GM10248 (cell line): ENCODE data around the gene DAB1.

Experiments
- CTCF ChIA-PET: fragments of 300-600 bp; sonication (Branson Sonifier 250); formaldehyde crosslinking; extraction: SDS; loops from one replicate; lab custom pipeline; 2021; ENCODE audit warnings: antibody characterized with exemption; lab: Yijun Ruan, JAX
- POLR2A ChIA-PET: fragments of 350-650 bp; sonication (Branson Sonifier 250); formaldehyde crosslinking; extraction: SDS; loops from one replicate; lab custom pipeline; 2020; ENCODE audit warnings: antibody characterized with exemption; lab: Yijun Ruan, JAX
- DNase-seq: peaks from one replicate; pipeline ENCODE4 v3.0.0; 2012; ENCODE audit errors: extremely low spot score
- TF ChIP-seq, protein P1 (sequence below): IDR thresholded peaks from 2 replicates; pipeline ENCODE4 v1.5.1; 2012; ENCODE audit warnings: mild to moderate bottlenecking, low read depth; ENCODE audit errors: extremely low read depth, missing control alignments, control extremely low read depth

Gene DAB1

DNA sequence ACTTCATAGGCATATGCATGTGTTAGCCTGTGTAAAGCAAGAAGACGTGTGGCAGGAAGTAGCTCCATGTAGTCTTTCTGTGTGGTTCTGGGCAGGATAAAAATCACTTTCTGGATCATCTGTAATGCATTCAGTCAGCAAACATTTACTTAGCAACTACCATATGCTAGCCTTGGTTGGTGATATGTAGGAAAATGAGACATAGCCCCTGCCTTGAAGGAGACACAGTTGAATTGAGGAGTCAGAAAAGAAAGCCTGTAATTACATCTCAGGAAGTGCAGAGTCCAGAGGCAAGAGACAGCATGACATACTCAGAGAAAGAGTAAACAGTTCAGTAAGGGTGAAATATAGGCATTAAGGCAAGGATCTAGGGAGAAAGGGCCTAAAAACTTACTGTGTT lies 38.5 kb downstream of the DAB1 start:
- CTCF ChIA-PET, result no interaction called here
- no peak for DNase-seq
- TF ChIP-seq, protein P1, sequence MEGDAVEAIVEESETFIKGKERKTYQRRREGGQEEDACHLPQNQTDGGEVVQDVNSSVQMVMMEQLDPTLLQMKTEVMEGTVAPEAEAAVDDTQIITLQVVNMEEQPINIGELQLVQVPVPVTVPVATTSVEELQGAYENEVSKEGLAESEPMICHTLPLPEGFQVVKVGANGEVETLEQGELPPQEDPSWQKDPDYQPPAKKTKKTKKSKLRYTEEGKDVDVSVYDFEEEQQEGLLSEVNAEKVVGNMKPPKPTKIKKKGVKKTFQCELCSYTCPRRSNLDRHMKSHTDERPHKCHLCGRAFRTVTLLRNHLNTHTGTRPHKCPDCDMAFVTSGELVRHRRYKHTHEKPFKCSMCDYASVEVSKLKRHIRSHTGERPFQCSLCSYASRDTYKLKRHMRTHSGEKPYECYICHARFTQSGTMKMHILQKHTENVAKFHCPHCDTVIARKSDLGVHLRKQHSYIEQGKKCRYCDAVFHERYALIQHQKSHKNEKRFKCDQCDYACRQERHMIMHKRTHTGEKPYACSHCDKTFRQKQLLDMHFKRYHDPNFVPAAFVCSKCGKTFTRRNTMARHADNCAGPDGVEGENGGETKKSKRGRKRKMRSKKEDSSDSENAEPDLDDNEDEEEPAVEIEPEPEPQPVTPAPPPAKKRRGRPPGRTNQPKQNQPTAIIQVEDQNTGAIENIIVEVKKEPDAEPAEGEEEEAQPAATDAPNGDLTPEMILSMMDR, result no peak
- POLR2A ChIA-PET, result no interaction called here

DNA sequence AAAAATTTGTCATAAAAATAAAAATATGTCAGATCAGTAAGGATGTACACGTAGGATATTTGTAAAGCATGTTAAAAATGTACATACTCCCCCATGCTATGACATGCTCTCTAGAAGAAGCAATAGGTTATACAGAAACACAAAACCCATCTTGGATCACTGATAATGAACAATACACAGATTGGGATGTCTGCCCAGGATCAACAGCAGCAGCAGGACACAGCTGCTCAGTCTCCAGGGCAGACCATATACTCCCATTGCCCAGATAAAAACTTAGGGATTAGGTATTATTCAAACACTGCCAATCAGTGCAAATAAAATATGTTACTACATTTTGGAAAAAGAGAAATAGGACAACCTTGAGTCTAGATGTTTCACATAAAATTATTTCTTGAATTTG lies 39.0 kb downstream of the DAB1 start:
- TF ChIP-seq, protein P1, result no peak
- CTCF ChIA-PET, result no interaction called here
- POLR2A ChIA-PET, result no interaction called here
- DNase-seq, result no peak

DNA sequence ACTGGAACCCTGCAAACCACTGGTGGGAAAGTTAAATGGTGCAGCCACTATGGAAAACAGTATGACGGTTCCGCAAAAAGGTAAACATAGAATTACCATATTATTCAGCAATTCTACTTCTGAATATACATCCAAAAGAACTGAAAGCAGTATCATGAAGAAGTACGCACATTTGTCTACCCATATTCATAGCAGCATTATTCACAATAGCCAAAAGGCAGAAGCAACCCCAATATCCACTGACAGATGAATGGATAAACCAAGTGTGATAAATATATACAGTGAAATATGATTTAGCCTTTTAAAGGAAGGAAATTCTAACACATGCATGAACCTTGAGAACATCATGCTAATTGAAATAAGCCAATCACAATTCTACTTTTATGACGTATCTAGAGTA lies 39.6 kb downstream of the DAB1 start:
- DNase-seq, result no peak
- TF ChIP-seq, protein P1, result no peak
- POLR2A ChIA-PET, result no interaction called here
- CTCF ChIA-PET, result no interaction called here

DNA sequence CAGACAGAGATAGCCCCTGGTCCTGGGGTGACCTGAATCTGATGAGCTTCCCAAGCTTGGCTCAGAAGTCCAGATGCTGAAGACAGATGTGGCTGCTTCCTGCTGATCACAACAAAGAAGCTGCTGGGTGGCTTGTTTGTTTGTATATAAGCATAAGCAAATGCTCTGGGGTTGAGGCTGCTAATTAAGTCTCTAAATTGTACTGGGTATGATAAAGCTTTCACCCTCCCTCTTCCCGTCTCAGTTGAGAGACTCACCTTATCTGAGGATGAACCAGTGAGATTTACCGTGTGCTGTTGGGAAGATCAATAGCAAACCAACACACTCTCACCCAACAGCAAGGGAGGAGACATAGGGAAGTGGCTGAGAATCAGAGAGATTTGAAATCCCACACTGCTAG lies 42.0 kb downstream of the DAB1 start:
- DNase-seq, result no peak
- ChIA-PET CTCF (interaction anchor here (1.0 kb wide), 1 partner anchor 8 kb away, joined by 3 read pairs; no protein-coding TSS in a partner anchor), POLR2A (no interaction called here)
- TF ChIP-seq, protein P1, result no peak

DNA sequence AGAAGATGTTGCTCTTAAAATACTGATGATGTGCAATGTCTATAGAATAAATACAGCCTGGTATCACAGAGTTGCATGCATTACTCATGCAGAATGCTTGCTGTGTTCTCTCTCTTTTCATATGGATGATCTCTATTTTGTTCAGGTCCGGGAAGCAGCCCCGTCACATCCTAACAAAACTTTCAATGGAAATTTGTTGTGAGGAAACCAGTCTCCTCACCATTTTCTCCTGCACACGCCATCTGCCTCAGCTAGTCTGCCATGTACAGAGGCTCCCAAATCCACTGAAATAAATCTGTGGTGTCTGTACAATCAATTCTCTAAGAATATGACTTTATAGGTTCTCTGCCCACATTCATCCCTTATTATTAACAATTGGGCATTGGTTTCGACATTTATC lies 42.4 kb downstream of the DAB1 start:
- TF ChIP-seq, protein P1, result no peak
- CTCF ChIA-PET, result interaction anchor here (1.0 kb wide), 1 partner anchor 9 kb away, joined by 3 read pairs; no protein-coding TSS in a partner anchor

DNA sequence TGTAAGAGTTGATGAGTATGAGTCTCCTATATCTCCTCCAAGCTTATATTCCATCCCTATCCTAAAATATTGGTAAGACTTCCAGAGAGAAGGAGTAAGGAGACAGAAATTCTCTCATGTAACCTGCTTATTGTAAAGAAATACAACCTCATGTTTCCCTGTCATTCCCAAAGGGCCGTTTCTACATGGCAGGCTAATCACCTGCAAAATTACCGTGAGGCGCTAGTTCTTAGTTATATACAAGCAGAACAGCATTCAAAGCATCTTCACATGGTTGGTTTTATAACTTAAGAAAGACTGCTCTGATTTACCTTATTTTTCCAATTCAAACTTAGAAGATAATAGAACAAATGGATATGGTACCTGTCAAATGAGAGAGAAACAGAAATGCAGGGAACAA lies 42.9 kb downstream of the DAB1 start:
- TF ChIP-seq, protein P1, result no peak
- CTCF ChIA-PET, result no interaction called here
- no peak for DNase-seq
- POLR2A ChIA-PET, result no interaction called here

More for the DNA sequence above, 42.4 kb downstream of the DAB1 start:
- DNase-seq, result no peak
- POLR2A ChIA-PET, result no interaction called here
